Measurements from ENCODE around the gene TNRC6C.
"Not testable (repeated sequence)": the region's sequence is repeated elsewhere in the genome, so short reads cannot be mapped to it uniquely, and the experiment has no call there.

Gene TNRC6C

GRCh38 chr17:78046923-78047322 is 88.4 kb downstream of the TNRC6C start:
- no peak for DNase-seq

GRCh38 chr17:78048346-78049292 is 90.1 kb downstream of the TNRC6C start:
- no peak for DNase-seq

- DNase-seq = no peak
Observed at GRCh38 chr17:78049609-78050008, 91.1 kb downstream of the TNRC6C start.

GRCh38 chr17:78051186-78051972 is 92.9 kb downstream of the TNRC6C start:
- DNase-seq = no peak

GRCh38 chr17:78053777-78054468 is 95.4 kb downstream of the TNRC6C start:
- no peak for DNase-seq

- DNase-seq = no peak
Observed at GRCh38 chr17:78057113-78057740, 98.7 kb downstream of the TNRC6C start.

GRCh38 chr17:78058001-78058400 is 99.5 kb downstream of the TNRC6C start:
- DNase-seq = no peak

GRCh38 chr17:78058581-78058980 is 100.1 kb downstream of the TNRC6C start:
- DNase-seq = no peak

- DNase-seq = no peak
Observed at GRCh38 chr17:78062596-78062995, 104.1 kb downstream of the TNRC6C start.

- no peak for DNase-seq
Observed at GRCh38 chr17:78063489-78063888, 105.0 kb downstream of the TNRC6C start.

GRCh38 chr17:78064708-78065107 is 106.2 kb downstream of the TNRC6C start:
- DNase-seq = no peak

- not testable (repeated sequence) for DNase-seq
Observed at GRCh38 chr17:78066976-78067375, 108.5 kb downstream of the TNRC6C start.

- DNase-seq = no peak
Observed at GRCh38 chr17:78069695-78070094, 111.2 kb downstream of the TNRC6C start.

- DNase-seq = no peak
Observed at GRCh38 chr17:78072961-78073360, 114.5 kb downstream of the TNRC6C start.

- no peak for DNase-seq
Observed at GRCh38 chr17:78075011-78075410, 116.5 kb downstream of the TNRC6C start.

GRCh38 chr17:78075545-78075944 is 117.0 kb downstream of the TNRC6C start:
- no peak for DNase-seq

GRCh38 chr17:78079253-78079652 is 120.8 kb downstream of the TNRC6C start:
- no peak for DNase-seq

GRCh38 chr17:78081551-78081950 is 123.0 kb downstream of the TNRC6C start:
- DNase-seq = no peak

GRCh38 chr17:78082355-78082872 is 123.9 kb downstream of the TNRC6C start:
- DNase-seq = not testable (repeated sequence)

- DNase-seq = no peak
Observed at GRCh38 chr17:78082988-78083387, 124.5 kb downstream of the TNRC6C start.

GRCh38 chr17:78086740-78087139 is 128.2 kb downstream of the TNRC6C start:
- DNase-seq = no peak

- DNase-seq = no peak
Observed at GRCh38 chr17:78088529-78088928, 130.0 kb downstream of the TNRC6C start.

All from NCI-H446 (cell line).